ENCODE data around the gene NOP10.

DNA sequence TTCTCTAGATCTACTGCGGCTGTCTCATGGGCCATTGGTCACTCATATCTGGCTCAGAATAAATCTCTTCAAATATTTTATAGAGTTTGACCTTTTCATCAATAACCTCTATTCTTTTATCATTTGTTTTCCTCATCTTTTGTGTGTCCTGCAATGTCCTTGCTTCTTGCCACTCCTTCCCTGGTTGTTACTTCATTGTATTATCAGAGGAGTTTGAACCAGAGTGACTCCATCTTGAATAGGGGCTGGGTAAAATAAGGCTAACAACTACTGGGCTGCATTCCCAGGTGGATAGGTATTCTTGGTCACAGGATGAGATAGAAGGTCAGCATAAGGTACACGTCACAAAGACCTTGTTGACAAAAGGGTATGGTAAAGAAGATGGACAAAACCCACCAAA lies 33.9 kb upstream of the NOP10 start:
- no peak for TF ChIP-seq CTCF (IDR thresholded peaks at IDR 0.05; ENCODE audit: low read depth, low read length, poor library complexity, severe bottlenecking)
- TF ChIP-seq EZH2phosphoT487 (IDR thresholded peaks at IDR 0.05; ENCODE audit: borderline replicate concordance, low read length): no peak

Data from DOHH2 (cell line).